Vagina (tissue), 2 donors: ENCODE results near the gene EEF1A2. TPM values are rescaled to one million over a fixed set of nuclear protein-coding genes. Genes with fewer than 3 reads are reported as not detected.

Source experiments
- DNase-seq, 2 donors: peaks; one replicate each; pipeline ENCODE4 v3.0.0-alpha.2; 2017; ENCODE audit errors: extremely low spot score in 2 of 2
- H3K27ac ChIP-seq: fragments of 200-600 bp; sonication (generic); one replicate; pipeline ENCODE4 v1.5.1; 2019
- H3K27me3 ChIP-seq: fragments of 200-600 bp; sonication (generic); one replicate; pipeline ENCODE4 v1.5.1; 2019
- H3K36me3 ChIP-seq, 2 donors: fragments of 200-600 bp; sonication (generic); one replicate each; pipeline ENCODE4 v1.5.1; 2017 to 2019
- H3K4me1 ChIP-seq: fragments of 200-600 bp; sonication (generic); one replicate; pipeline ENCODE4 v1.5.1; 2019
- H3K4me3 ChIP-seq, 2 donors: fragments of 200-600 bp; sonication (generic); 1 replicate in 1 of 2; 2 replicates in 1 of 2; pipeline ENCODE4 v1.5.1; 2016 to 2019
- H3K9me3 ChIP-seq: fragments of 200-600 bp; sonication (generic); one replicate; pipeline ENCODE4 v1.5.1; 2019
- POLR2A ChIP-seq, 2 donors: fragments of 450-650 bp; IDR thresholded peaks; one replicate each; pipeline ENCODE4 v1.6.1; 2017; ENCODE audit warnings: antibody characterized with exemption in 2 of 2, mild to moderate bottlenecking in 2 of 2, moderate library complexity in 2 of 2
- POLR2AphosphoS5 ChIP-seq, 2 donors: sonication (generic); formaldehyde crosslinking; IDR thresholded peaks; one replicate each; pipeline ENCODE4 v1.9.0; 2017; ENCODE audit warnings: antibody characterized with exemption in 2 of 2, mild to moderate bottlenecking in 2 of 2, low read depth in 1 of 2; ENCODE audit not compliant: insufficient read depth in 1 of 2
- intact Hi-C: fragments of 100-400 bp; cut with DNase I; formaldehyde crosslinking; loops from one replicate; pipeline ENCODE4 v1.15.1; 2023
- total RNA-seq: library from RNA; depleted of rRNA; stranded (reverse); fragments of >200 nt; gene quantifications from one replicate; pipeline ENCODE4 v1.2.3, GENCODE V29; 2016
- TF ChIP-seq, protein P1 (sequence below), 3 experiments: fragments of 450-650 bp in 2 of 3; fragments of 200-600 bp in 1 of 3; sonication (generic) in 1 of 3; IDR thresholded peaks; one replicate each; pipeline ENCODE4 v1.5.1; 2017 to 2019; ENCODE audit warnings: antibody characterized with exemption in 3 of 3, mild to moderate bottlenecking in 2 of 3, moderate library complexity in 2 of 3

The EEF1A2 gene
- total RNA-seq, 1 donor from 2014 or later = 9.8 TPM

DNA sequence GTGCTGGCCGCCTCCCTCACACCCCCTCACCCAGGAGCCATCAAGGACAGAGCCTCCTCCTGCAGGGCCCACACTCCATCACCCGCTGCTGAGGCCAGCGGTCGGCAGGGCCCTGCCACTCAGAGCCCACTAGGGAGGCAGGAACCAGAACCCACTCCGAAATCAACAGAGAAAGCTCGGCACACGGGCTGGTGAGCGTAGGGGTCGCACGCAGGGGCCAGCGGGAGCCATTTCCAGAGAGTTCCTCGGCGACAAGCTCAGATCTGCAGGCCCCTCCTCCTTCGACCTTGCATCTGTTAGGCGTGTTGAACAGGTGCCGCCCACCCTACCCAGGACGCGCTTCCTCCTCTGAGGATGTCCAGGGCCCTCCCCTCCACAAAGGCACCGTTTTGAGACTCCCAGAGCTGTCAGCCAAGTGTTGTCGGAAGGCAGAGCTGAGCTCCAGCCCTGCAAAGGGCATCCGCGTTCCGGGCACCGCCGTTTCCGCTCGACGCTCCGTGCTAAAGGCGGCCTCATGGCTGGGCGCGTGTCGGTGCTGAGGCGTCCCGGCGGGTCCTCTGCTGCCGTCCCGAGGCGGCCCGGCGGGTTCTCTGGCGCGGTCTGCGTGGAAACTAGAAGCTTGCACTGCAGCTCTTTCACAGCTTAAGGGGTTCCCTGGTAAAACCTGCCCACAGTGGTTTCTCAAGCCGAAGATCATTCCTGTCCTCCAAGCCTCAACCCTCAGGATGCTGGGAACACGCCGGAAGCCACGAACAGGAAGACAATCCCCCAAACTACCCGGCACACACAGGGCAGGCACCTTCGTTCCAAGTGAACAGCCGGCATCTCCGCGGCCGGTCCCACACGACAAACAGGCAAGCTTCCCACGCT, 33.3 kb downstream of the EEF1A2 start:
- Histone ChIP-seq H3K9me3 (no peaks in the 10 kb centered on the region), H3K4me1 (no peaks in the 10 kb centered on the region), H3K27me3 (no peaks in the 10 kb centered on the region), H3K27ac (no peak overlapping the region), H3K4me3 (no peak overlapping the region), H3K36me3 (no peaks in the 10 kb centered on the region)
- TF ChIP-seq POLR2A (IDR thresholded peaks at IDR 0.05) (no peak), POLR2AphosphoS5 (IDR thresholded peaks at IDR 0.05; ENCODE audit: insufficient read depth in 1 of 2, low read depth in 1 of 2) (no peak)
- TF ChIP-seq, protein P1, sequence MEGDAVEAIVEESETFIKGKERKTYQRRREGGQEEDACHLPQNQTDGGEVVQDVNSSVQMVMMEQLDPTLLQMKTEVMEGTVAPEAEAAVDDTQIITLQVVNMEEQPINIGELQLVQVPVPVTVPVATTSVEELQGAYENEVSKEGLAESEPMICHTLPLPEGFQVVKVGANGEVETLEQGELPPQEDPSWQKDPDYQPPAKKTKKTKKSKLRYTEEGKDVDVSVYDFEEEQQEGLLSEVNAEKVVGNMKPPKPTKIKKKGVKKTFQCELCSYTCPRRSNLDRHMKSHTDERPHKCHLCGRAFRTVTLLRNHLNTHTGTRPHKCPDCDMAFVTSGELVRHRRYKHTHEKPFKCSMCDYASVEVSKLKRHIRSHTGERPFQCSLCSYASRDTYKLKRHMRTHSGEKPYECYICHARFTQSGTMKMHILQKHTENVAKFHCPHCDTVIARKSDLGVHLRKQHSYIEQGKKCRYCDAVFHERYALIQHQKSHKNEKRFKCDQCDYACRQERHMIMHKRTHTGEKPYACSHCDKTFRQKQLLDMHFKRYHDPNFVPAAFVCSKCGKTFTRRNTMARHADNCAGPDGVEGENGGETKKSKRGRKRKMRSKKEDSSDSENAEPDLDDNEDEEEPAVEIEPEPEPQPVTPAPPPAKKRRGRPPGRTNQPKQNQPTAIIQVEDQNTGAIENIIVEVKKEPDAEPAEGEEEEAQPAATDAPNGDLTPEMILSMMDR (IDR thresholded peaks at IDR 0.05) = no peak
- intact Hi-C loops = no loop called here
- no peak for DNase-seq

DNA sequence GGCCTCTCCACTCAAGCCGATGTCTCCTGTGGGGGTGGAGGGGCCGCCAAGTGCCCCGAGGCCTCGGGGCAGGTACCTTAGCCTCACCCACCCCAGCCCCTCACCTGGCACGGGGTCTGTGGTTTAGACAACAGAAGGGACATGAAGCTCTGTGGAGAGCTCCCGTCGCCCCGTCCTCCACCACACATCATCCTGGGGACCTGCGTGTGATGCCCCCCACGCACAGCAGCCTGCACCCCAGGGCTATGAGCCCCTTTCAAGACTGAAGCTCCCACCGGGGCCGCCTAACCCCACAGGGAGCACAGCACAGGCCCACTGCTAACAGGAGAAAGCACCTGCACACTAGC, 34.6 kb downstream of the EEF1A2 start:
- DNase-seq = no peak
- Histone ChIP-seq H3K4me1 (no peaks in the 10 kb centered on the region), H3K27me3 (no peaks in the 10 kb centered on the region), H3K4me3 (no peak overlapping the region), H3K36me3 (no peaks in the 10 kb centered on the region), H3K27ac (no peak overlapping the region), H3K9me3 (no peaks in the 10 kb centered on the region)
- no peak for TF ChIP-seq POLR2A (IDR thresholded peaks at IDR 0.05)
- TF ChIP-seq, protein P1 (IDR thresholded peaks at IDR 0.05) = no peak
- no peak for TF ChIP-seq POLR2AphosphoS5 (IDR thresholded peaks at IDR 0.05; ENCODE audit: insufficient read depth in 1 of 2, low read depth in 1 of 2)
- intact Hi-C loops = no loop called here

DNA sequence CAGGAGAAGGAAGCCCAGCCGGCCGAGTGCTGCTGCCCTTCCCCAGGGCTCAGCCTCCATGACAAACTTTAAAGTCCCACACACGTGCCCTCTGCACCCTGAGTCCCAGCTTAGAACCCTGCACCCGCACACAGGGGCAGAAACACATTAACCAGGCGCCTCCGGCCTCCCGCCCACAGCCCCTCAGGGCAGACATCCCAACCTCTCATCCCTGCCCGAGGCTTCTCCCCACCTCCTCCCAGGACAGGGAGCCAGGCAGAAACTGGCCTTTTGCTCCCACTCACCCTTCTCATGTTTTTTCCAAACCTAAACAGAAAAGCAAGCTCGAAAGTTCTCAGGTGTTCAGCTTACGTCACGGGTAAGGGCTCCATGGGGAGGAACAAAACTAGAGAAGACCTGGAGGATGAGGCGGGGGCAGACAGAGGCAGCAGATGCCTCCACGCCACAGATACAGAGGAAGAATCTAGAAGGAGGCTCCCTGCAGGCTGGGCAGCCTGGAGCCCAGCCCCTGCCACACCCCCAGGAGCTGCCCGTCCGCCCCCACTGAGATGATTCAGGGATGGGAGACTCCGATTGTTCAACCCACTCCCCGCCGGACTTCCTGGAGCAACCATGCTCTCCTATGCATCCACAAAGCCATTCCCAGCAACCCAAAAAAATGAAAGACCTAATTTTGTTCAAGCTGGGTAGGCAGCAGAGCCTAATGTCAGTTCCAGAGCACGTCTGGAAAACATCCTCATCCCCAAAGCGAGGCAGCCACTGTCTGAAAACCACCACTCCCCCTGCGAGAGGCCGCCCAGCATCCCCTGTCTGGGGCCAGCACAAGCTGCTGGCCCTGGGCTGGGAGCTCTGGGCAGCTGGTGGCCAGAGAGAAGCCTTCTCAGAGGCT, 35.2 kb downstream of the EEF1A2 start:
- no peaks in the 10 kb centered on the region for H3K27me3 ChIP-seq

DNA sequence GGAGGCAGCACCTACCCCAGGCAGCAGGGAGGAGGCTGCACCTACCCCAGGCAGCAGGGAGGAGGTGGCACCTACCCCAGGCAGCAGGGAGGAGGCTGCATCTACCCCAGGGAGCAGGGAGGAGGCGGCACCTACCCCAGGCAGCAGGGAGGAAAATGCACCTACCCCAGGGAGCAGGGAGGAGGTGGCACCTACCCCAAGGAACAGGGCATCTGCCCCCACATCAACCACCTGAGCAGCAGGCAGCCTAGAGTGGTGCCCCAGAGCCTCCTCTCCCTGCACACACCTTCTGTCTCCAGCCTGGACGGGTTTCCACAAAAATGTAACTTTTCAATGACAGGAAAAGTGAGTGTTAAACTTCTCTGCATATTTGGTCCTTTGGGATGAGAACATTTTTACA, 36.6 kb downstream of the EEF1A2 start:
- H3K4me3 ChIP-seq = no peak overlapping the region
- H3K27me3 ChIP-seq = no peaks in the 10 kb centered on the region
- intact Hi-C loops = no loop called here
- no peaks in the 10 kb centered on the region for H3K36me3 ChIP-seq
- no peaks in the 10 kb centered on the region for H3K4me1 ChIP-seq
- no peak overlapping the region for H3K27ac ChIP-seq
- no peak for DNase-seq
- TF ChIP-seq POLR2AphosphoS5 (IDR thresholded peaks at IDR 0.05; ENCODE audit: insufficient read depth in 1 of 2, low read depth in 1 of 2) = no peak
- TF ChIP-seq, protein P1 (IDR thresholded peaks at IDR 0.05) = no peak
- TF ChIP-seq POLR2A (IDR thresholded peaks at IDR 0.05) = no peak
- no peaks in the 10 kb centered on the region for H3K9me3 ChIP-seq

More for the DNA sequence above, 35.2 kb downstream of the EEF1A2 start:
- Histone ChIP-seq H3K4me3 (no peak overlapping the region), H3K9me3 (no peaks in the 10 kb centered on the region), H3K36me3 (no peaks in the 10 kb centered on the region), H3K27ac (no peak overlapping the region), H3K4me1 (no peaks in the 10 kb centered on the region)
- DNase-seq = no peak
- TF ChIP-seq POLR2A (IDR thresholded peaks at IDR 0.05) = no peak
- TF ChIP-seq, protein P1 (IDR thresholded peaks at IDR 0.05) = no peak
- TF ChIP-seq POLR2AphosphoS5 (IDR thresholded peaks at IDR 0.05; ENCODE audit: insufficient read depth in 1 of 2, low read depth in 1 of 2) = no peak
- intact Hi-C loops = no loop called here
